Keratinocyte (primary cell): ENCODE measurements around the gene YAF2. TPM values are rescaled to one million over a fixed set of nuclear protein-coding genes. Genes with fewer than 3 reads are reported as not detected.

Experiments
- DNase-seq: peaks from one replicate; pipeline ENCODE4 v3.0.0-alpha.2; 2011; ENCODE audit warnings: low read depth, missing footprints, low spot score
- FAIRE-seq: peaks from 2 replicates; lab custom pipeline; 2011; peaks lifted over from hg19 to GRCh38; lab: Jason Lieb, UNC
- H2AFZ ChIP-seq: 2 replicates; pipeline ENCODE4 v1.6.0; 2012; ENCODE audit warnings: low read length, control low read depth, inconsistent platforms; ENCODE audit not compliant: control insufficient read depth
- H3K27ac ChIP-seq: 2 replicates; pipeline ENCODE4 v1.5.1; 2011; ENCODE audit warnings: low read length; ENCODE audit not compliant: control insufficient read depth, insufficient read depth
- H3K27me3 ChIP-seq: 3 replicates; pipeline ENCODE4 v1.6.0; 2011; ENCODE audit warnings: low read length; ENCODE audit not compliant: control insufficient read depth, insufficient read depth; ENCODE audit errors: extremely low read depth
- H3K36me3 ChIP-seq, 2 experiments: 2 replicates in 1 of 2; 3 replicates in 1 of 2; pipeline ENCODE4 v1.5.1; 2011; ENCODE audit warnings: low read length in 2 of 2, mild to moderate bottlenecking in 1 of 2; ENCODE audit not compliant: control insufficient read depth in 2 of 2, insufficient read depth in 2 of 2; ENCODE audit errors: extremely low read depth in 1 of 2
- H3K4me1 ChIP-seq: 3 replicates; pipeline ENCODE4 v1.5.1; 2011; ENCODE audit warnings: low read length; ENCODE audit not compliant: control insufficient read depth, insufficient read depth; ENCODE audit errors: extremely low read depth
- H3K4me2 ChIP-seq: 3 replicates; pipeline ENCODE4 v1.6.0; 2011; ENCODE audit warnings: low read depth, low read length; ENCODE audit not compliant: control insufficient read depth, insufficient read depth; ENCODE audit errors: extremely low read depth
- H3K4me3 ChIP-seq, 3 experiments: fragments of 200-600 bp in 1 of 3; sonication (generic) in 1 of 3; 2 replicates in 2 of 3; 3 replicates in 1 of 3; pipeline ENCODE4 v1.5.1; 2011 to 2016; ENCODE audit warnings: low read length in 3 of 3, mild to moderate bottlenecking in 3 of 3, control low read depth in 2 of 3, inconsistent platforms in 1 of 3, low read depth in 1 of 3, mixed read lengths in 1 of 3, mixed run types in 1 of 3, moderate library complexity in 1 of 3; ENCODE audit not compliant: control insufficient read depth in 2 of 3, insufficient read depth in 2 of 3; ENCODE audit errors: extremely low read depth in 1 of 3
- H3K79me2 ChIP-seq: 2 replicates; pipeline ENCODE4 v1.6.0; 2012; ENCODE audit warnings: low read length; ENCODE audit not compliant: control insufficient read depth, insufficient read depth
- H3K9ac ChIP-seq: 3 replicates; pipeline ENCODE4 v1.6.0; 2011; ENCODE audit warnings: low read length; ENCODE audit not compliant: control insufficient read depth, insufficient read depth; ENCODE audit errors: extremely low read depth
- H3K9me1 ChIP-seq: 3 replicates; pipeline ENCODE4 v1.6.0; 2011; ENCODE audit warnings: low read length; ENCODE audit not compliant: control insufficient read depth, insufficient read depth; ENCODE audit errors: extremely low read depth
- H3K9me3 ChIP-seq: 2 replicates; pipeline ENCODE4 v1.5.1; 2012; ENCODE audit warnings: low read depth, low read length; ENCODE audit not compliant: control insufficient read depth
- H4K20me1 ChIP-seq: 3 replicates; pipeline ENCODE4 v1.6.0; 2011; ENCODE audit warnings: low read length; ENCODE audit not compliant: control insufficient read depth, insufficient read depth; ENCODE audit errors: extremely low read depth
- CTCF ChIP-seq, 3 experiments: IDR thresholded peaks in 1 of 3; conservative IDR thresholded peaks in 1 of 3; optimal IDR thresholded peaks in 1 of 3; 2 replicates in 2 of 3; 3 replicates in 1 of 3; pipeline versions ENCODE3 to v1.5.1; 2011; ENCODE audit warnings: low read length in 3 of 3, mild to moderate bottlenecking in 3 of 3, moderate library complexity in 2 of 3, control low read depth in 1 of 3, inconsistent platforms in 1 of 3; ENCODE audit not compliant: insufficient read depth in 2 of 3; ENCODE audit errors: extremely low read depth in 1 of 3
- EZH2 ChIP-seq: IDR thresholded peaks from one replicate; pipeline ENCODE4 v1.6.1; 2012; ENCODE audit warnings: inconsistent platforms, mild to moderate bottlenecking, low read length, moderate library complexity
- dilution Hi-C: fragments of 300-500 bp; cut with MboI; formaldehyde crosslinking; loops from one replicate; pipeline ENCODE4 v1.7.0; 2020; ENCODE audit warnings: low sequenced_read_pairs; ENCODE audit not compliant: extremely low pct_ligation_motif_present
- polyA plus RNA-seq, 5 experiments: library from polyadenylated mRNA; depleted of rRNA in 3 of 5; stranded (reverse) in 3 of 5; stranded (forward) in 1 of 5; unstranded in 1 of 5; fragments of >200 nt; gene quantifications; 1 replicate in 1 of 5; 2 replicates in 3 of 5; 3 replicates in 1 of 5; pipeline versions ENCODE4 v1.2.1 to v1.2.3, GENCODE V29; 2011 to 2012; ENCODE audit warnings: missing spikeins in 2 of 5, low read depth in 1 of 5, low replicate concordance in 1 of 5

YAF2 gene
- polyA plus RNA-seq, 1 donor (not counting 4 experiments of a cell fraction or from before 2014, with no cell fraction given), result 15.3 TPM

DNA sequence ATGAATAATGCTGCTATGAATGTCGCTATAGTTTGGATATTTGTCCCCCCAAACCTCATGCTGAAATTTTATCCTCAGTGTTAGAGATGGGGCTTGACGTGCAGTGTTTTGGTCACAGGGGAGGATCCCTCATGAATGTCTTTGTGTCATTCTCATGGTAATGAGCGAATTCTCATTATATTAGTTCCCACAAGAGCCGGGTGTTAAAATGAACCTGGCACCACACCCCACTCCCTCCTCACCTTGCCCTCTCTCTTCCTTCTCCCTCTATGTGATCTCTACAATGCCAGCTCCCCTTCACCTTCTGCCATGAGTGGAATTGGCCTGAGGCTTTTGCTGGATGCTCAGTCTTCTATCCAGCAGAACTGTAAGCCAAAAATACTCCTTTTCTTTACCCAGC lies 37.5 kb upstream of the YAF2 start:
- no peaks in the 10 kb centered on the region for H4K20me1 ChIP-seq
- DNase-seq (no peak), FAIRE-seq (no peak)
- no peaks in the 10 kb centered on the region for H3K27me3 ChIP-seq
- H3K79me2 ChIP-seq, result no peaks in the 10 kb centered on the region
- H3K4me3 ChIP-seq, result no peak overlapping the region
- dilution Hi-C loops, result no loop called here
- no peak overlapping the region for H3K27ac ChIP-seq
- TF ChIP-seq EZH2, result no peak
- H3K9me3 ChIP-seq, result no peaks in the 10 kb centered on the region
- no peak overlapping the region for H3K4me2 ChIP-seq
- H3K9ac ChIP-seq, result no peak overlapping the region
- H3K36me3 ChIP-seq, result no peaks in the 10 kb centered on the region
- H3K4me1 ChIP-seq, result no peaks in the 10 kb centered on the region
- H2AFZ ChIP-seq, result no peak overlapping the region
- H3K9me1 ChIP-seq, result no peaks in the 10 kb centered on the region

DNA sequence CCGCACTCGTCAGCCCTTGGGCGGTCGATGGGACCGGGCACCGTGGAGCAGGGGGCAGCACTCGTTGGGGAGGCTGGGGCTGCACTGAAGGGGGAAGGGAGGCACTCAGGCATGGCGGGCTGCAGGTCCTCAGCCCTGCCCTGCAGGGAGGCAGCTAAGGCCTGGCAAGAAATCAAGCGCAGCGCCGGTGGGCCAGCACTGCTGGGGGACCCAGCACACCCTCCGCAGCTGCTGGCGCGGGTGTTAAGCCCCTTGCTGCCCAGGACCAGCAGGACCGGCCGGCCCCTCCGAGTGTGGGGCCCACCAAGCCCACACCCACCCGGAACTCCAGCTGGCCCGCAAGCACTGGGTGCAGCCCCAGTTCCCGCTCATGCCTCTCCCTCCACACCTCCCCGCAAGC lies 35.7 kb upstream of the YAF2 start:
- no peaks in the 10 kb centered on the region for H3K4me1 ChIP-seq
- H3K36me3 ChIP-seq, result no peaks in the 10 kb centered on the region
- H2AFZ ChIP-seq, result no peak overlapping the region
- dilution Hi-C loops, result no loop called here
- no peak for DNase-seq
- TF ChIP-seq CTCF (optimal IDR thresholded peaks at IDR 0.05 in 1 of 3, IDR thresholded peaks at IDR 0.05 in 1 of 3, conservative IDR thresholded peaks at IDR 0.05 in 1 of 3; ENCODE audit: extremely low read depth in 1 of 3, insufficient read depth in 2 of 3, low read length in 3 of 3) (no peak), EZH2 (no peak)
- H4K20me1 ChIP-seq, result no peaks in the 10 kb centered on the region
- H3K9me1 ChIP-seq, result no peaks in the 10 kb centered on the region
- no peak overlapping the region for H3K27ac ChIP-seq
- no peak overlapping the region for H3K4me3 ChIP-seq
- no peak overlapping the region for H3K4me2 ChIP-seq
- no peaks in the 10 kb centered on the region for H3K27me3 ChIP-seq
- H3K79me2 ChIP-seq, result no peaks in the 10 kb centered on the region
- H3K9me3 ChIP-seq, result no peaks in the 10 kb centered on the region
- no peak for FAIRE-seq
- no peak overlapping the region for H3K9ac ChIP-seq

DNA sequence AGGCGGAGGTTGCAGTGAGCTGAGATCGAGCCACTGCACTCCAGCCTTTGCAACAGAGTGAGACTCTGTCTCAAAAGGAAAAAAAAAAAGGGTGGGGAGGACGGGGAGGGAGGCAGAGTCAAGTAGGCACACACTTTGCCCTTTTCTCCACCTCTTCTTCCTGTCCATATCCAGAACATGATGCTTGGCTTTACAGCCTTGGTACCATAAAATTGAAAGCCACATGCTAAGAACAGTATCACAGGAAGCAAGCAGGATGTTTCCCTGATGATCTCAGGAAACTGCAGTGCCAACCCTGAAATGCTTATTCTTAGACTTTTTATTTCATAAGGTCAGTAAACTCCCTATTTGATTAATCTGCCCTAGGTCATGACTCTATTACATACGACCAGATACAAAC lies 32.5 kb upstream of the YAF2 start:
- H3K79me2 ChIP-seq, result no peaks in the 10 kb centered on the region
- no peaks in the 10 kb centered on the region for H3K9me3 ChIP-seq
- no peak overlapping the region for H3K27ac ChIP-seq
- TF ChIP-seq EZH2 (no peak), CTCF (optimal IDR thresholded peaks at IDR 0.05 in 1 of 3, IDR thresholded peaks at IDR 0.05 in 1 of 3, conservative IDR thresholded peaks at IDR 0.05 in 1 of 3; ENCODE audit: extremely low read depth in 1 of 3, insufficient read depth in 2 of 3, low read length in 3 of 3) (no peak)
- H3K9ac ChIP-seq, result no peak overlapping the region
- no peaks in the 10 kb centered on the region for H3K4me1 ChIP-seq
- no peaks in the 10 kb centered on the region for H4K20me1 ChIP-seq
- no peaks in the 10 kb centered on the region for H3K9me1 ChIP-seq
- no peaks in the 10 kb centered on the region for H3K27me3 ChIP-seq
- no peak overlapping the region for H3K4me2 ChIP-seq
- H3K4me3 ChIP-seq, result no peak overlapping the region
- no peaks in the 10 kb centered on the region for H3K36me3 ChIP-seq
- dilution Hi-C loops, result no loop called here
- no peak overlapping the region for H2AFZ ChIP-seq
- no peak for DNase-seq
- no peak for FAIRE-seq
